Measurements from ENCODE around the gene DOCK3. TPM values are rescaled to one million over a fixed set of nuclear protein-coding genes. Genes with fewer than 3 reads are reported as not detected.
A peak's percentile ranks its signal among the peaks of the same experiment; 100 is the strongest.
"Not testable (repeated sequence)": the region's sequence is repeated elsewhere in the genome, so short reads cannot be mapped to it uniquely, and the experiment has no call there.

The DOCK3 gene
- total RNA-seq, 1 donor from 2014 or later, result 0.51 TPM

DNA sequence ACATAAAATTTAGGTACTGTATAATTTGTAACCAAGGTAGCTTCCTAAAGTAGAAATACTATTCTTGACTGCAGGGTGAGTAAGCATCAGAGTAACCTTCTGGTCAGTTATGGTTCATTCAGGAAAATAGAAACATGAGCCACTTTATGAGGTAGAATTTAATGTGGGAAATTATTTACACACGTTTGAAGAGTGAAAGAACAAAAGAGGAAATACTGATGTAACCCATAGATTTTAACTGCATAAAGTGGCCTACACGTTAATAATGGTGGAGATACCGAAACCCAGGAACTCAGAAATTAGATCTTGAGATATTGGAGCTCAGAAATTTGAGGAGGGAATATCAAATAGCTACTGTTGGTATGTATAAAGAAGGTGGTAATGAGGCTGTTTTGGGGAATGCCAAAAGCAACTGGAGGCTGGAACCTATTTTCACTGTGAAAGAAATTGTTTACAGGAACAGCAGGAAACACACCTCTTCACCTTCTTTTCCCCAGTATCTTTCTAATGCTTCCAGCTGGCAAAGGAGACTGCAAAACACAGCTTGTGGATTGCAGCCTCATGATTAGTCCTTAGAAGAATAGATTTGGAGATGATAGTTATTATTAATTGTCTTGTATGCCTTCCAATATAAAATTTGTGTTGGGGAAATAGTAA lies 216.1 kb downstream of the DOCK3 start:
- no peak for DNase-seq

DNA sequence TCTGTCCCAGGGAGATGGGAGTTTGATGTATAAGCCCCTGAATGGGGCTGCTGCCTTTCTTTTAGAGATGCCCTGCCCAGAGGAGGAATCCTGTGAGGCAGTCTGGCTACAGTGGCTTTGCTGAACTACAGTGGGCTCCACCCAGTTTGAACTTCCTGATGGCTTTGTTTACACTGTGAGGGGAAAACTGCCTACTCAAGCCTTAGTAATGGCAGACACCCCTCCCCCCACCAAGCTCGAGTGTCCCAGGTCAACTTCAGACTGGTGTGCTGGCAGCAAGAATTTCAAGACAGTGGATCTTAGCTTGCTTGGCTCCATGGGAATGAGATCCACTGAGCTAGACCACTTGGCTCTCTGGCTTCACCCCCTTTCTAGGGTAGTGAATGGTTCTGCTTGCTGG lies 226.4 kb downstream of the DOCK3 start:
- not testable (repeated sequence) for DNase-seq

DNA sequence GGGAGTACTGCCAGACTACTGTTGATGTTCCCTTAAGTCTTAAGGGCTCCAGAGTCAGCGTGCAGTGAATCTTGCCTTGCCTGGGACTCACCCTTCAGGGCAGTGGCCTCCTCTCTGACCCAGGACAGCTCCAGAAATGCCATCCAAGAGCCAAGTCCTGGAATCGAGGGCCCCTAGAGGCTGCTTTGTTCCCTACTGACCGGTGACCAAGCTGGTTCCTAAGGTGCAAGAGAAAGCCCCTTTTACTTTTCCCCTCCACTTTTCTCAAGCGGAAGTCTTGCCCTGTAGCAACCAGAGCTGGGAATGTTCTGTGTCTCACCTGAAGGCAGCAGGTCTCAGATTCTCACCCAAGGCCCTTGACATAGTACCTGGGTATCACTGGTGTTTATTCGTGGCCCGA lies 238.0 kb downstream of the DOCK3 start:
- DNase-seq, result no peak

DNA sequence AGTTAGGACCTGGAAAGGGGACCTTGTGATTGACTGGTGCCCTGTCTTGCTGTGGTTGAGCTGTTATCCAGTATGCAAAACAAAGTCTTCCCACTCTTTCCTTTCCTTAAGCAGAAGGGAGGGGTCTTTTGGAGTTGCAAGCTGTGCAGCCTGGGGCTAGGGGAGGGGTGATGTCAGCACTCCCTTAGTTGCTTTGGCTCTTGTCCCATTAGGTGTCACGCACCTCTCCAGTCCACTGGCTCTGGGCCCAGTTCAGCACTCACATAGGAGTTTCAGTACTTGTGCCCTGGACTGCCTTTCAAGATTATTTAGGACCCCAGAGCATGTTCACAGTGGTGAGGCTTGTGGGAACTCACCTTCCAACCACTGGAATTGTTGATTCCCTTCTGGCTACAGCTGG lies 238.5 kb downstream of the DOCK3 start:
- DNase-seq, result peak; percentile 53

DNA sequence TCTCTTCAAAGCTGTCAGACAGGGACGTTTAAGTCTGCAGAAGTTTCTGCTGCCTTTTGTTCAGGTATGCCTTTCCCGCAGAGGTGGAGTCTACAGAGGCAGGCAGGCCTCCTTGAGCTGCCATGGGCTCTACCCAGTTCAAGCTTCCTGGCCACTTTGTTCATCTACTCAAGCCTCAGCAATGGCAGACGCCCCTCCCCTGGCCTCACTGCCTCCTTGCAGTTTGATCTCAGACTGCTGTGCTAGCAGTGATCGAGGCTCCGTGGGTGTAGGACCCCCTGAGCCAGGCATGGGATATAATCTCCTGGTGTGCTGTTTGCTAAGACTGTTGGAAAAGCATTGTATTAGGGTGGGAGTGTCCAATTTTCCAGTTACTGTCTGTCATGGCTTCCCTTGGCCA lies 247.3 kb downstream of the DOCK3 start:
- DNase-seq, result not testable (repeated sequence)

DNA sequence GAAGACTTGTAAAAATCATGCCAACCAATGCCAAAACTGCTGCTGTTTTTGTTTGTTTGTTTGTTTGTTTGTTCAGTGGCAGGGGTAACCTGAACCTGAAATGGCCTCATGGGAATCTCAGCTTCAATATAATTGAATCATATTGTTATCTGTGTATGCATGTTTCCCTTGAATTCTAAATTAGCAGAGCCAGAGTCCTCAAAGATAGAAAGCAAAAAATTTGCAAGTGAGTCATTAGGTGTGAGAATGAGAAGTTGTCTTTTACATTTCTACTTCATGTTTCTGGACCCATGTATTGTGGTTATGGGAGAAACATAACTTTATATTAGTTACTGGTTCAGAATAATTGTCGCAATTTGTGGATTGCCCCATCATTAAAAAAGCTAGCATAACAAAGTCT lies 249.2 kb downstream of the DOCK3 start:
- no peak for DNase-seq

DNA sequence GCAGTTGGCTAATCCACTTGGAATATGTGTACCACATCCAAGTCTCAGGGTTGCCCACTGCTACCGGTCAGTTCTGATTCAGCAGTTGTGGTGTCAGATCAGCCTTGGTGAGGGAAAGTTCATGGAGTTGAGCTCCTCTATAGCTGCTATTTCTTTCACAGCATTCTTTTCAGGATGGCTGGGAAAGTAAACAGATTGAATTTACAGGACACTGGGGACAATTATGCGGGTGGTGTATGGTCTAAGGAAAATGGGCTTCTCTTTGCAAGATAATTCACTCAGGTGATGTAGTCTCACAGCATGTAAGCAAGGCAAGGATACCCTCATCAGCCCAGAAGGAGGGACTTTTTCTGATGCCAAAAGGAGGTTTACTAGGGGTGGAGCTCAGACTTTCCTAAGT lies 249.9 kb downstream of the DOCK3 start:
- DNase-seq, result no peak

DNA sequence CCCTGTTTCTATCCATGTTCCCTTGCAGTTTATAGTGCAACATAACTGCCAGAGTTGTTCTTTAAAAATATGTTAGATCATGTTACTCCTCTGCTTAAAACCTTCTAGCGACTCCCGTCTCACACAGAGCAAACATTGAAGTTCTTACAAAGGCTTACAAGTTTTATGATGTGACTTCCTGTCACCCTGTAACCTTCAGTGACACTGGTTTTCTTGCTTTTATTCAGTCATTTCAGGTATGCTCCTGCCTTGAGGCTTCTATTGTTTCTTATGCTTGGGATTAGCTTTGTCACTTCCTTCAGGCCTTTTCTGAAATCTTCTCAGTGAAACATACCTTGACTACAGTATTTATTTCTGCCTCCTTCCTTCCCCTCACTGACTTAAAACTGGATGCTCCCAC lies 252.1 kb downstream of the DOCK3 start:
- peak; percentile 14 for DNase-seq

DNA sequence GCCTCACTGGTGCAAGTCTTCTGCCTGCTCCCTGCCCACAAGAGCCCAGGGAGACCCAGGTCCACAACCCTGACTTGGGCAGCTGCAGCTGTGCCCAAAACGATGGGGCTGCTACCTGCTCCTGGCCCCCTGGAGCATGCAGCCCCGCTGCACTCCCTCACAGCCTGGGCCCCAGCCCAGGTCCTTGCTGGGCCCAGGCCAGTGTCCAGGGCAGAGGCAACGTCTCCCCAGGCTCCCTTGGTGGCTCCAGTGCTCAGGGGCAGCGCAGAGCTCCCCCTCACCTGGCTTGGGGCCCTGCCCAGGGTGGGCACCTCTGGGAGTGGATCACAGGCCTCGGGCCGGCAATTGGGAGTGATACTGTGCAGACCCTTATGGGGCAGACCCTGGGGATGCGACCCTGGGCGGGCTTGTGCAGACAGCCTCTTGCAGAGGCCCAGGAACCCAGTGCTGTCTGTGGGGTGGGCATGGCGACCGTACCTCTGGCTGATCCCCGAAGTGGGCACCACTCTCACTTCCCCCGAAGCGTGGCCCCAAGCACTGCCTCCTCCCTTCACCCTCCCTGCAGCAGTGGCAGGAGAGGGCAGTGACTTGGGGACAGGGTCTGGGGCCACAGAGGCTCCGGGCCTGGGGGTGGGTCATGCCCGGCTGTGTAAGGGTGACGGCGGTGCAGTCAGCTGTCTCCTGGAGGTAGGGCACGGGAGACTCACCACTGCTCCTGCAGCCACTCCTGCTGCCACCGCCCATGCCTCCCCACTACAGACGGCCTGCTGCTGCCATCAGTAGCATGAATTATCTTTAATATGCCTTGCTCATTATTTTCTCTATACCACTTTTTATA lies 255.9 kb downstream of the DOCK3 start:
- DNase-seq, result no peak

DNA sequence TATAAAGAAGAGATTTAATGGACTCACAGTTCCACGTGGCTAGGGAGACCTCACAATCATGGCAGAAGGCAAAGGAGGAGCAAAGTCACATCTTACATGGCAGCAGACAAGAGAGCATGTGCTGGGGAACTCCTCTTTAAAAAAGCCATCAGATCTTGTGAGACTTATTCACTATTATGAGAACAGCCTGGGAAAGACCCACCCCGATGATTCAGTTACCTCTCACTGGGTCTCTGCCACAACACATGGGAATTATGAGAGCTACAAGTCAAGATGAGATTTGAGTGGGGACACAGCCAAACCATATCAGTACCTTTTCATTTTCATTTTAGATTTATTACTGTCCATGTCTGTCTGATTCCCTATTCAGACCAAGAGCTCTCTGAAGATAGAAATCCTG lies 258.2 kb downstream of the DOCK3 start:
- DNase-seq, result not testable (repeated sequence)

DNA sequence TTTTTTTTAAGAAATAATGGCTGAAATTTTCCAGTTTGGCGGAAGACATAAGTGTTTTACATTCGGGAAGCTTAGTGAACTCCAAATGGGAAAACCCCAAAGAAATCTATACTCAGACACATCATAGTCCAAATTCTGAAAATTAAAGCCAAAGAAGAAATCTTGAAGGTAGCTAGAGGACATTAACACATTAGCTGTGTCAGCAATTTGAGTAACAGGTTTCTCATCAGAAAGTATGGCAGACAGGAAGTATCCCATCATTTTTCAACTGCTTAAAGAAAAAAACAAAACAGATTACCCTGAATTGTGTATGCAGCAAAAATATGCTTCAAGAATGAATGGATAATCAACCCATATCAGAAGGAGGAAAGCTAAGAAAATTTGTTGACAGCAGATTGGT lies 261.7 kb downstream of the DOCK3 start:
- no peak for DNase-seq

DNA sequence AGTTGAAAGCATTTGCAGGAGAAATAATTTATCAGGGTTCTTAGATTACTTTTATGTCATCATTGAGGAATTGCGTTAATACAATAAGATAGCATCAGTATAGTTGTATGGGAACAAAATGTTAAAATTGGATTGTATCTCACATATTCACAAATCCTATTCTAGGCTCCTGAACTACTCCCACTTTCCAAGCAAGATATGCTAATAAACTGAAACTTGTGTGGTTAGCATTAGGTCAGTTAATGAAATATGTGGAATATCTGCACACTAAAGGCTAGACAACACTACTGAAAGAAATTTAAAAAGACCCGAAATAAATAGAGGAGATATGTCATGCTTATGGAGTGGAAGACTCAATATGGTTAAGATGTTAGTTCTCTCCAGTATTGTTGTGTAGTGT lies 272.7 kb downstream of the DOCK3 start:
- no peak for DNase-seq

DNA sequence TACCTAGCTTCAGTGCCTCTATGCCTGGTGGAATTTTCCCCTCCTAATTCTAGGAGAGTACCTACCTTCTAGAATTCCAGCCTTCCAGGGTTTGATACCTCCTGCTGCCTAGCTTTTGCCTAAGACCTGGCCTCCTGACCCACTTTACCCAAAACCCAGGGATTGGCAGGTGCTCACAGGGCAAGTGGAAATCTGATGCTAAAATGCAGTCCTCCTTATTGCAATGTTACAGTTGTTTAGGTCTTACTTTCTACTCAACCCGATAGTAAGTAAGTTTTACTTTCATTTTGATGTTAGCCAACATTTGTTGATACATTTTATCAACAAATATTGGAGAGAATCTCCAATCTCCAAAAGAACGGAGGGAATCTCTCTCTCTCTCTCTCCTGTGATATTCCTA lies 275.9 kb downstream of the DOCK3 start:
- DNase-seq, result no peak

DNA sequence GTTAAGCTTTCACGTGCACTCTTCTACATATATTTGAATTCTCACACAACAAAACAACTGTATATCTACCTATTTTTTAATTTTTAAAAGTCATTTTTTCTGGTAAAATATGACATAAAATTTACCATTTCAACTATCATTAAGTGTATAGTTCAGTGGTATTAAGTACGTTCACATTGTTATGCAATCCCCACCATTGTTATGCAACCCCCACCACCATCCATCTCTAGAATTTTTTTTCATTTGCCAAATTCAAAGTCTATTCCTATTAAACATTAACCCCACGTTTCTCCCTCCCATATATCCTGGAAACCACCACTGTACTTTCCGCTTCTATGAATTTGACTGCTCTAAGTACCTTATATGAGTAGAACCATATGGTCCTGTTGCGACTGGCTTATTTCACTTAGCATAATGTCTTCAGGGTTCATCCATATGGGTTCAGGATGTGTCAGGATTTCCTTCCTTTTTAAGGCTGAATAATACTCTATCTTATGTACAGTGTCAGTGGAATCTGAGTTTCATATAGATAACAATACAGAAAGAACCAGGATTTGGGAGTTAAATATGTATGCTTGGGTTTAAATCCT lies 279.2 kb downstream of the DOCK3 start:
- DNase-seq, result no peak

DNA sequence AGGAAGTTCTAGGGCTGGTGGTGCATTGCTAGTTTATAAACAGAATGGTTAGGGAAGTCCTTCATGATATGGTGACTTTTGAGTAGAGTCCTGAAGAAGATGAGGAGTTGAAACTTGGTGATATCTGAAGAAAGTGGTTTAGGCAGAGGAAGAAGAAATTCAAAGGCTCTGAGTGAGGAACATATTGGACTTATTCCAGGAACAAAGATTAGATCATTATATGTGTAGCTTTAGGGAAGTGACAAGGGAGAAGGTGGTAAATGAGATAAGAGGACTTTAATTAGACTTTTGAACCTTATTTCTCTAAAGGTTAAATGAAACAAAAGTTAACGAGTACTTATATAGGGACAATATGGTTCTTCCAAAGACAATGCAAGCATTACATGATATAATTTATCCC lies 286.7 kb downstream of the DOCK3 start:
- no peak for DNase-seq

DNA sequence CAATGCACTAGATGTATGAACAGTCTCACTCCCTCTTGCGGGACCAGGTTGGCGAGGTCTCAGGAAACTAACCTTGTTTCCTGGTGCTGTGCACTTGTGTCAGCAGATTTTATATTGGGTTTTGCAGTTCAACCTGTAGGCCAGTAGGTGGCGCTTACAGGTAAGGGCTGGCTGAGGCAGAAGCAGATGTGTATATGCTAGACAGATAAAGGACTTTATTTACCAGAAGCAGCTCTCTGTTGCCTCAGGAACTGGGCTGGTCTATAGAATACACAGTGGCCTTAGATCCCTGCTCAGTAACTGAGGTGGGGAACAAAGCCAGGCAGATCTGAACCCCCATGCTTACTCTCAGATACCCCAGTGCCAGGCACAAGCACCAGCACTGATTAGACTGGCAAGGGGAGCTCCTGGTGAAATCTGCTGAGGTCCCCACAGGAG lies 296.8 kb downstream of the DOCK3 start:
- peak; percentile 55 for DNase-seq

DNA sequence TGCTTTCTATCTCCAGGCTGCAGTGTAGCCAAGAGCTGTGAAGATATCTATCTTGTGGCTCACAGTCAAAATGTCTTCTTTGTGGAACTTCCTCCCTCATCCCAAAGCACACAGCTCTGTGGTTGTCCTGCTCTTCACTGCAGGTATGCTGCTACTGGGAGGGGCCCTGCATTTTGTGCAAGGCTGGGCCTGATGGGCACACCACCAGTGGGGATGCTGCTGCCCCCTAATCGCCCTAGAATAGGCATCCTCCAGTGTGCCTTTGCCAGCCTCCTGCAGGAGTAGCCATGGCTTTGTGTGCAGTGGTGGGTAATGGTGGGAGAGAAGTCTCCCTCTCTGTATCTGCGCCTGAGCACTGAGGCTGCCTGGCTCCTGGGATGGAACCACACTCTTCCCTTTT lies 297.3 kb downstream of the DOCK3 start:
- DNase-seq, result no peak

DNA sequence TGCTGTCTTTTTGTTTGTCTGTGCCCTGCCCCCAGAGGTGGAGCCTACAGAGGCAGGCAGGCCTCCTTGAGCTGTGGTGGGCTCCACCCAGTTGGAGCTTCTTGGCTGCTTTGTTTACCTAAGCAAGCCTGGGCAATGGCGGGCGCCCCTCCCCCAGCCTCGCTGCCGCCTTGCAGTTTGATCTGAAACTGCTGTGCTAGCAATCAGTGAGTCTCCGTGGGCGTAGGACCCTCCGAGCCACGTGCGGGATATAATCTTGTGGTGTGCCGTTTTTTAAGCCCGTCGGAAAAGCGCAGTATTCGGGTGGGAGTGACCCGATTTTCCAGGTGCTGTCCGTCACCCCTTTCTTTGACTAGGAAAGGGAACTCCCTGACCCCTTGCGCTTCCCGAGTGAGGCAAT lies 303.9 kb downstream of the DOCK3 start:
- not testable (repeated sequence) for DNase-seq

DNA sequence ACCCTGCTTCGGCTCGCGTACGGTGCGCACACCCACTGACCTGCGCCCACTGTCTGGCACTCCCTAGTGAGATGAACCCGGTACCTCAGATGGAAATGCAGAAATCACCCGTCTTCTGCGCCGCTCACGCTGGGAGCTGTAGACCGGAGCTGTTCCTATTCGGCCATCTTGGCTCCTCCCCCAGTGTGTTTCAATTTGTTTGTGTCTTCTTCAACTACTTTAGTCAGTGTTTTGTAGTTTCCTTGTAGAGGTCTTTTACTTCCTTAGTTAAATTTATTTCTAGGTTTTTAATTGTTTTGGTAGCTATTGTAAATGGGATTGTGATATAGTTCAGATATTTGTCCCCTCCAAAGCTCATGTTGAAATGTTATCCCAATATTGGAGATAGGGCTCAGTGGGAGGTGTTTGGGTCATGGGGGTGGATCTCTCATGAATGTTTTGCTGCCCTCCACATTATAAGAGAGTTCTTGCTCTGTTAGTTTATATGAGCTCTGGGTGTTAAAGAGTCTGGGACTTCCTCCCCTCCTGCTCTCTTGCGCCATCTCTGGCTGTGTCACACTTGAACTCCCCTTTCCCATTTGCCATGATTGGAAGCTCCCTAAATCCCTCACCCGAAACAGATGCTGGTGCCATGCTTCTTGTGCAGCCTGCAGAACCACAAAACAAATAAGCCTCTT lies 304.4 kb downstream of the DOCK3 start:
- no peak for DNase-seq

DNA sequence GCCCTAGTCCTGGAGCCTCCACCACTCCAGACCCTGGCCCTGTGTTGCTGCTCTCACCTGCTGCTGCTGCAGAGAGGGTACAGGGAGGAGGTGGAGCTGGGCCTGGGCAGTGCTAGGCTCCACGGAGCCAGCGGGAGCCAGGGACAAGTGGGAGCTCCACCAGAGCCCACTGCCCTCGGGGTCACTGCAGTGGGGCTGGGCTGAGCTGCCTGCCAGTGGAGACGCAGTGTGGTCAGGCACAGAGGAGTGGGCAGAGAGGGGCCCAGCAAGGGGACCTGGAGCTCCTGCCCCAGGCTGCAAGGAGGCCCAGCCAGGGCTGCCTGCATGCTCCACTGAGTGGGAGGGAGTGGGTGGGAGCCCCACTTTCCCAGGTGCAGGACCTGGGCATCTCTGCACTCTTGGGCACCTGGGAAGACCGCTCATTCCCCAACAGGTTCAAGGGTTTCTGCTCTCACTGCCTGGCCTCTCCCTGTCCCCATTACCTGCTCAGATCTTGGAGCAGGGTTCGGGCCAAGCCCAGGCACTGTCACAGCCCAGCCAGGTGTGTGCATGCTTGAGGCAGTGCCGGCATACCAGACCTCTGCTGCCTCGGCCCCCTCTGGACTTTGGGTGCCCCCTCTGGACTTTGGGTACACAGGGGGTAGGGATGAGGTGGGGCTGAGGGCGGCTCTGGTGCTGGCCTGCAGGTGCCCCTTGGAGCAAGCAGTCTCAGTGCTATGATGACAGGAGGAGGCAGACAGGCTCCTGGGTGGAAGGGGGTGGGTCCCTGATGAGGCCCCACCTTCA lies 308.0 kb downstream of the DOCK3 start:
- no peak for DNase-seq

DNA sequence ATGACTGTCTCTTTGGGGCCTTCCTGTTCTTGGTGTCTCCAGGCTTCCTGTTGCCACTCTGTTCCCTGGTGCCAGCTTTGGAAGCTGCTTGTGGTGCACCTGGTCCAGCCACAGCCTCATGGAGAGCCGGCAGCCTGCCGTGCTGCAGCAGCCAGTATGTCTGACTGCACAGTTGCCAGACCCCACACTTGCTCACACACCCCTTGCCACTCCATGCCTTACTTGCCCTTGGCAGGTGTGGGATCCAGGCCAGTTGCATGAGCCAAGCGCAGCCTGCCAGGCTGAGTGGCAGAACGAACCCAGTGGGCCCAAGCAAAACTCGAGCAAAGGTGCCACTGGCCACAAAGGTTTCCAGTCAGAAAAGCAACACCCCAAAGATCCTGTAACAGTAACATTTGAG lies 309.2 kb downstream of the DOCK3 start:
- DNase-seq, result no peak

DNA sequence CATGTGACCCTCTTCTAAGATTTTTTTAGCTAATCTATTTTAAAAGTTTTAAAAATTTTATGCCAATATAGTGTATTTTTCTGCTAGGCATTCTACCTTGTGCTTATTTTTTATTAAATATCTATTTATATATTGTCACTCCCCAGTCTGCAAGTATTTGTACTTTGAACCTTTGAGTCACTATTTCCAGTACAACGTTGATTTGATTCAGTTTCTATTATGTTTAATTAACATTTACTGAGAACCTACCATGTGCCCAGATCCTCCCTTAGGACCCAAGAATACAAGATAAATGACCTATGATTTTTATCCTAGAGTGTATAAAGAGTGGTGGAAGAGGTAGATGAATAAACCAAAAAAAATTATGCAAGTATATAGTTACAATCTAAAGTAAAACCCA lies 311.2 kb downstream of the DOCK3 start:
- no peak for DNase-seq

Measured in tongue (tissue), 2 donors.